Activated CD4-positive, alpha-beta memory T cell treated with anti-CD3 and anti-CD28 coated beads for 36 hours (primary cell): ENCODE measurements around the gene ROS1. TPM values are rescaled to one million over a fixed set of nuclear protein-coding genes. Genes with fewer than 3 reads are reported as not detected.

Experiments
- CTCF ChIA-PET: fragments of 350-600 bp; sonication (Branson Sonifier 250); formaldehyde crosslinking; loops from one replicate; lab custom pipeline; 2021; ENCODE audit warnings: antibody characterized with exemption, inconsistent platforms; lab: Charles Lee
- POLR2A ChIA-PET: fragments of 350-600 bp; sonication (Branson Sonifier 250); formaldehyde crosslinking; loops from one replicate; lab custom pipeline; 2021; ENCODE audit warnings: antibody characterized with exemption; lab: Charles Lee
- DNase-seq: peaks from one replicate; pipeline ENCODE4 v3.0.0-alpha.2; 2020
- H3K27ac Mint-ChIP-seq: one replicate; pipeline ENCODE4 v1.8.0; 2021; ENCODE audit warnings: mixed read lengths
- H3K27me3 Mint-ChIP-seq: one replicate; pipeline ENCODE4 v1.8.0; 2021; ENCODE audit warnings: mixed read lengths
- H3K36me3 Mint-ChIP-seq: one replicate; pipeline ENCODE4 v1.8.0; 2021; ENCODE audit warnings: mixed read lengths
- H3K4me1 Mint-ChIP-seq: one replicate; pipeline ENCODE4 v1.8.0; 2021; ENCODE audit warnings: low read depth, mixed read lengths
- H3K4me3 Mint-ChIP-seq: one replicate; pipeline ENCODE4 v1.8.0; 2021; ENCODE audit warnings: mild to moderate bottlenecking, mixed read lengths
- H3K9me3 Mint-ChIP-seq: one replicate; pipeline ENCODE4 v1.8.0; 2021; ENCODE audit warnings: mixed read lengths
- intact Hi-C: fragments of 100-400 bp; cut with micrococcal nuclease; formaldehyde crosslinking; loops from one replicate; pipeline ENCODE4 v1.15.1; 2023
- total RNA-seq, 2 experiments: library from RNA; stranded (reverse); gene quantifications; one replicate each; pipeline ENCODE4 v1.2.3, GENCODE V29; 2021

Gene ROS1
- total RNA-seq, 2 experiments from 2014 or later: not detected

- H3K9me3 Mint-ChIP-seq: no peaks in the 10 kb centered on the region
- peaks cover 6% of the 10 kb centered on the region for H3K27me3 Mint-ChIP-seq
- no peak for DNase-seq
- intact Hi-C loops: no loop called here
- no peak overlapping the region for H3K27ac Mint-ChIP-seq
- ChIA-PET CTCF (no interaction called here), POLR2A (no interaction called here)
- H3K36me3 Mint-ChIP-seq: no peaks in the 10 kb centered on the region
- H3K4me3 Mint-ChIP-seq: no peak overlapping the region
- no peaks in the 10 kb centered on the region for H3K4me1 Mint-ChIP-seq
These were observed 135.4 kb downstream of the ROS1 start for GRCh38 chr6:117290173-117290846.

- no peaks in the 10 kb centered on the region for H3K4me1 Mint-ChIP-seq
- CTCF ChIA-PET: no interaction called here
- peaks cover 8% of the 10 kb centered on the region for H3K27me3 Mint-ChIP-seq
- H3K36me3 Mint-ChIP-seq: no peaks in the 10 kb centered on the region
- POLR2A ChIA-PET: no interaction called here
- H3K9me3 Mint-ChIP-seq: no peaks in the 10 kb centered on the region
- no peak for DNase-seq
- intact Hi-C loops: no loop called here
- no peak overlapping the region for H3K4me3 Mint-ChIP-seq
- no peak overlapping the region for H3K27ac Mint-ChIP-seq
These were observed 137.5 kb downstream of the ROS1 start for GRCh38 chr6:117288083-117288715.

- no peak overlapping the region for H3K27ac Mint-ChIP-seq
- CTCF ChIA-PET: no interaction called here
- H3K4me1 Mint-ChIP-seq: no peaks in the 10 kb centered on the region
- peaks cover 17% of the 10 kb centered on the region for H3K27me3 Mint-ChIP-seq
- POLR2A ChIA-PET: no interaction called here
- H3K36me3 Mint-ChIP-seq: no peaks in the 10 kb centered on the region
- no peaks in the 10 kb centered on the region for H3K9me3 Mint-ChIP-seq
- DNase-seq: no peak
- no peak overlapping the region for H3K4me3 Mint-ChIP-seq
- intact Hi-C loops: no loop called here
These were observed 144.8 kb downstream of the ROS1 start for GRCh38 chr6:117280922-117281321.

GRCh38 chr6:117276778-117277316 is 148.9 kb downstream of the ROS1 start:
- ChIA-PET POLR2A (no interaction called here), CTCF (no interaction called here)
- H3K27ac Mint-ChIP-seq: no peak overlapping the region
- DNase-seq: no peak
- H3K27me3 Mint-ChIP-seq: peaks cover 35% of the 10 kb centered on the region
- no peaks in the 10 kb centered on the region for H3K36me3 Mint-ChIP-seq
- no peaks in the 10 kb centered on the region for H3K4me1 Mint-ChIP-seq
- H3K9me3 Mint-ChIP-seq: no peaks in the 10 kb centered on the region
- intact Hi-C loops: no loop called here
- no peak overlapping the region for H3K4me3 Mint-ChIP-seq

- Mint-ChIP-seq H3K9me3 (no peaks in the 10 kb centered on the region), H3K27ac (no peak overlapping the region), H3K4me1 (no peaks in the 10 kb centered on the region), H3K4me3 (no peak overlapping the region), H3K27me3 (peaks cover 38% of the 10 kb centered on the region), H3K36me3 (no peaks in the 10 kb centered on the region)
- ChIA-PET CTCF (no interaction called here), POLR2A (no interaction called here)
- no peak for DNase-seq
- intact Hi-C loops: no loop called here
These were observed 150.0 kb downstream of the ROS1 start for GRCh38 chr6:117275711-117276110.

GRCh38 chr6:117275205-117275604 is 150.5 kb downstream of the ROS1 start:
- Mint-ChIP-seq H3K9me3 (no peaks in the 10 kb centered on the region), H3K4me1 (no peaks in the 10 kb centered on the region), H3K27ac (no peak overlapping the region), H3K36me3 (no peaks in the 10 kb centered on the region), H3K27me3 (peaks cover 38% of the 10 kb centered on the region), H3K4me3 (no peak overlapping the region)
- intact Hi-C loops: no loop called here
- POLR2A ChIA-PET: no interaction called here
- CTCF ChIA-PET: no interaction called here
- DNase-seq: no peak

- H3K4me3 Mint-ChIP-seq: no peak overlapping the region
- H3K9me3 Mint-ChIP-seq: no peaks in the 10 kb centered on the region
- H3K27me3 Mint-ChIP-seq: peaks cover 59% of the 10 kb centered on the region
- ChIA-PET POLR2A (no interaction called here), CTCF (no interaction called here)
- H3K4me1 Mint-ChIP-seq: peaks cover 3% of the 10 kb centered on the region
- no peak overlapping the region for H3K27ac Mint-ChIP-seq
- intact Hi-C loops: no loop called here
- no peak for DNase-seq
- H3K36me3 Mint-ChIP-seq: no peaks in the 10 kb centered on the region
These were observed 152.9 kb downstream of the ROS1 start for GRCh38 chr6:117272891-117273290.

- Mint-ChIP-seq H3K4me1 (peaks cover 3% of the 10 kb centered on the region), H3K27me3 (peaks cover 63% of the 10 kb centered on the region), H3K36me3 (no peaks in the 10 kb centered on the region), H3K27ac (no peak overlapping the region), H3K4me3 (no peak overlapping the region), H3K9me3 (no peaks in the 10 kb centered on the region)
- intact Hi-C loops: no loop called here
- CTCF ChIA-PET: no interaction called here
- no peak for DNase-seq
- POLR2A ChIA-PET: no interaction called here
These were observed 153.5 kb downstream of the ROS1 start for GRCh38 chr6:117272032-117272866.

GRCh38 chr6:117270843-117271507 is 154.8 kb downstream of the ROS1 start:
- intact Hi-C loops: no loop called here
- Mint-ChIP-seq H3K27me3 (peaks cover 74% of the 10 kb centered on the region), H3K9me3 (no peaks in the 10 kb centered on the region), H3K27ac (no peak overlapping the region), H3K36me3 (no peaks in the 10 kb centered on the region), H3K4me3 (no peak overlapping the region), H3K4me1 (peaks cover 6% of the 10 kb centered on the region)
- CTCF ChIA-PET: no interaction called here
- POLR2A ChIA-PET: no interaction called here
- no peak for DNase-seq

GRCh38 chr6:117270055-117270842 is 155.5 kb downstream of the ROS1 start:
- H3K4me1 Mint-ChIP-seq: peaks cover 6% of the 10 kb centered on the region

GRCh38 chr6:117269638-117270054 is 156.1 kb downstream of the ROS1 start:
- CTCF ChIA-PET: interaction anchor here (1.0 kb wide), 1 partner anchor 10 kb away, joined by 3 read pairs; no protein-coding TSS in a partner anchor
- H3K4me3 Mint-ChIP-seq: no peak overlapping the region
- H3K4me1 Mint-ChIP-seq: peaks cover 12% of the 10 kb centered on the region
- no peak overlapping the region for H3K27ac Mint-ChIP-seq
- no peaks in the 10 kb centered on the region for H3K36me3 Mint-ChIP-seq
- intact Hi-C loops: loop anchor here (10.0 kb wide), 1 partner anchor 655 kb away; the partner anchor contains the start of gene RSPH4A
- POLR2A ChIA-PET: no interaction called here
- H3K9me3 Mint-ChIP-seq: no peaks in the 10 kb centered on the region
- no peak for DNase-seq
- H3K27me3 Mint-ChIP-seq: peaks cover 73% of the 10 kb centered on the region

More at GRCh38 chr6:117270055-117270842, 155.5 kb downstream of the ROS1 start:
- Mint-ChIP-seq H3K27ac (no peak overlapping the region), H3K36me3 (no peaks in the 10 kb centered on the region), H3K9me3 (no peaks in the 10 kb centered on the region), H3K27me3 (peaks cover 73% of the 10 kb centered on the region), H3K4me3 (no peak overlapping the region)
- ChIA-PET POLR2A (no interaction called here), CTCF (no interaction called here)
- intact Hi-C loops: no loop called here
- no peak for DNase-seq
